SK-N-SH treated with all-trans-retinoic acid at 6 μM for 48 hours (cell line): ENCODE results near the gene ANGPTL1.

ENCODE experiments used
- ATAC-seq: fragments of 200-7000 bp; cut with Tn5 transposase; 3 replicates; pipeline ENCODE4 v1.9.1; 2020; ENCODE audit warnings: mild to moderate bottlenecking, moderate library complexity
- ARNTL ChIP-seq: fragments of 450-650 bp; formaldehyde crosslinking; IDR thresholded peaks from 2 replicates; pipeline ENCODE4 v1.5.0; 2020; ENCODE audit warnings: low read depth, mild to moderate bottlenecking, moderate library complexity, borderline replicate concordance
- BACH2 ChIP-seq: fragments of 250-450 bp; sonication (Bioruptor Pico); IDR thresholded peaks from 2 replicates; pipeline ENCODE4 v1.9.0; 2021; ENCODE audit warnings: mild to moderate bottlenecking, borderline replicate concordance
- CREB5 ChIP-seq: fragments of 250-450 bp; sonication (Bioruptor Pico); IDR thresholded peaks from 2 replicates; pipeline ENCODE4 v1.5.1; 2020; ENCODE audit warnings: low read depth, mild to moderate bottlenecking, moderate library complexity
- CSDC2 ChIP-seq: fragments of 250-450 bp; sonication (Bioruptor Pico); IDR thresholded peaks from 2 replicates; pipeline ENCODE4 v1.5.0; 2020; ENCODE audit warnings: mild to moderate bottlenecking, moderate library complexity
- CSRNP3 ChIP-seq: fragments of 250-450 bp; sonication (Bioruptor Pico); IDR thresholded peaks from 2 replicates; pipeline ENCODE4 v1.5.1; 2021; ENCODE audit warnings: mild to moderate bottlenecking, moderate library complexity
- ESRRG ChIP-seq: fragments of 250-450 bp; sonication (Bioruptor Pico); IDR thresholded peaks from 2 replicates; pipeline ENCODE4 v1.6.1; 2021; ENCODE audit warnings: mild to moderate bottlenecking
- GLIS3 ChIP-seq: fragments of 250-450 bp; sonication (Bioruptor Pico); IDR thresholded peaks from 2 replicates; pipeline ENCODE4 v1.5.0; 2020; ENCODE audit warnings: mild to moderate bottlenecking, moderate library complexity
- ISL1 ChIP-seq: fragments of 250-450 bp; sonication (Bioruptor Pico); IDR thresholded peaks from 2 replicates; pipeline ENCODE4 v2.1.2; 2022; ENCODE audit warnings: mild to moderate bottlenecking, moderate library complexity
- OSR1 ChIP-seq: fragments of 250-450 bp; sonication (Bioruptor Pico); IDR thresholded peaks from 2 replicates; pipeline ENCODE4 v1.8.0; 2022; ENCODE audit warnings: moderate library complexity, mild to moderate bottlenecking, inconsistent platforms
- PATZ1 ChIP-seq: fragments of 250-450 bp; sonication (Bioruptor Pico); IDR thresholded peaks from 2 replicates; pipeline ENCODE4 v1.8.0; 2020; ENCODE audit warnings: mild to moderate bottlenecking, moderate library complexity, borderline replicate concordance
- POU6F1 ChIP-seq: fragments of 250-450 bp; sonication (Bioruptor Pico); IDR thresholded peaks from 2 replicates; pipeline ENCODE4 v1.8.0; 2021; ENCODE audit warnings: low read depth, mild to moderate bottlenecking, moderate library complexity, borderline replicate concordance
- PPARA ChIP-seq: fragments of 250-450 bp; sonication (Bioruptor Pico); IDR thresholded peaks from 2 replicates; pipeline ENCODE4 v1.5.0; 2020; ENCODE audit warnings: mild to moderate bottlenecking, borderline replicate concordance
- RARB ChIP-seq: fragments of 250-450 bp; sonication (Bioruptor Pico); IDR thresholded peaks from 2 replicates; pipeline ENCODE4 v1.8.0; 2021; ENCODE audit warnings: mild to moderate bottlenecking, moderate library complexity
- SNAI2 ChIP-seq: fragments of 250-450 bp; sonication (Bioruptor Pico); IDR thresholded peaks from 2 replicates; pipeline ENCODE4 v1.5.0; 2020; ENCODE audit warnings: mild to moderate bottlenecking, moderate library complexity
- TCF4 ChIP-seq: fragments of 250-450 bp; sonication (Bioruptor Pico); IDR thresholded peaks from 2 replicates; pipeline ENCODE4 v1.8.0; 2021; ENCODE audit warnings: mild to moderate bottlenecking, moderate library complexity, borderline replicate concordance
- TOX ChIP-seq: fragments of 250-450 bp; sonication (Bioruptor Pico); IDR thresholded peaks from 2 replicates; pipeline ENCODE4 v1.8.0; 2021; ENCODE audit warnings: mild to moderate bottlenecking, moderate library complexity, borderline replicate concordance
- TSHZ2 ChIP-seq: fragments of 250-450 bp; sonication (Bioruptor Pico); IDR thresholded peaks from 2 replicates; pipeline ENCODE4 v1.5.0; 2020; ENCODE audit warnings: mild to moderate bottlenecking, moderate library complexity
- ZC3H10 ChIP-seq: fragments of 250-450 bp; sonication (Bioruptor Pico); IDR thresholded peaks from 2 replicates; pipeline ENCODE4 v1.5.1; 2021; ENCODE audit warnings: mild to moderate bottlenecking, moderate library complexity
- ZFP3 ChIP-seq: fragments of 250-450 bp; sonication (Bioruptor Pico); IDR thresholded peaks from 2 replicates; pipeline ENCODE4 v1.5.0; 2020; ENCODE audit warnings: mild to moderate bottlenecking, moderate library complexity
- ZFP30 ChIP-seq: fragments of 450-650 bp; formaldehyde crosslinking; IDR thresholded peaks from 2 replicates; pipeline ENCODE4 v1.5.0; 2022; ENCODE audit warnings: mild to moderate bottlenecking, moderate library complexity
- ZNF565 ChIP-seq: fragments of 450-650 bp; formaldehyde crosslinking; conservative IDR thresholded peaks from 2 replicates; pipeline ENCODE4 v1.5.0; 2020; ENCODE audit warnings: low read depth, mild to moderate bottlenecking, moderate library complexity
- ZNF70 ChIP-seq: fragments of 450-650 bp; formaldehyde crosslinking; IDR thresholded peaks from 2 replicates; pipeline ENCODE4 v1.5.0; 2020; ENCODE audit warnings: mild to moderate bottlenecking, moderate library complexity
- ZNF8 ChIP-seq: fragments of 450-650 bp; formaldehyde crosslinking; IDR thresholded peaks from 2 replicates; pipeline ENCODE4 v1.5.0; 2020; ENCODE audit warnings: mild to moderate bottlenecking, moderate library complexity

The ANGPTL1 gene

GRCh38 chr1:178895928-178896327 is 25.1 kb upstream of the ANGPTL1 start:
- no peak for TF ChIP-seq ZFP3 (CRISPR knock-in tag)
- no peak for TF ChIP-seq GLIS3
- no peak for TF ChIP-seq ZC3H10 (CRISPR knock-in tag)
- no peak for TF ChIP-seq PATZ1
- no peak for TF ChIP-seq ZNF70 (CRISPR knock-in tag)
- TF ChIP-seq ZNF8 (CRISPR knock-in tag), result no peak
- no peak for TF ChIP-seq ZFP30 (CRISPR knock-in tag)
- no peak for TF ChIP-seq ZNF565 (CRISPR knock-in tag)
- TF ChIP-seq CREB5, result no peak
- no peak for TF ChIP-seq POU6F1 (CRISPR knock-in tag)
- no peak for TF ChIP-seq ARNTL (CRISPR knock-in tag)
- TF ChIP-seq RARB (CRISPR knock-in tag), result no peak
- no peak for TF ChIP-seq OSR1 (CRISPR knock-in tag)
- no peak for TF ChIP-seq TCF4 (CRISPR knock-in tag)
- TF ChIP-seq PPARA (CRISPR knock-in tag), result no peak
- TF ChIP-seq SNAI2 (CRISPR knock-in tag), result no peak
- TF ChIP-seq TSHZ2 (CRISPR knock-in tag), result no peak
- no peak for TF ChIP-seq CSDC2 (CRISPR knock-in tag)
- no peak for TF ChIP-seq ESRRG (CRISPR knock-in tag)
- ATAC-seq, result no peak

GRCh38 chr1:178886551-178886950 is 15.7 kb upstream of the ANGPTL1 start:
- ATAC-seq, result no peak
- TF ChIP-seq RARB (CRISPR knock-in tag), result no peak

GRCh38 chr1:178885869-178886268 is 15.0 kb upstream of the ANGPTL1 start:
- TF ChIP-seq ESRRG (CRISPR knock-in tag) (no peak), ZC3H10 (CRISPR knock-in tag) (no peak)
- ATAC-seq, result no peak

GRCh38 chr1:178881950-178882349 is 11.1 kb upstream of the ANGPTL1 start:
- TF ChIP-seq ESRRG (CRISPR knock-in tag) (no peak), BACH2 (CRISPR knock-in tag) (no peak), SNAI2 (CRISPR knock-in tag) (no peak), ZNF8 (CRISPR knock-in tag) (no peak)
- ATAC-seq, result no peak

- ATAC-seq, result no peak
- TF ChIP-seq RARB (CRISPR knock-in tag) (no peak), CSDC2 (CRISPR knock-in tag) (no peak), ARNTL (CRISPR knock-in tag) (no peak), TSHZ2 (CRISPR knock-in tag) (no peak), PPARA (CRISPR knock-in tag) (no peak), CSRNP3 (CRISPR knock-in tag) (no peak), ISL1 (CRISPR knock-in tag) (no peak), SNAI2 (CRISPR knock-in tag) (no peak), TOX (CRISPR knock-in tag) (no peak), ZNF70 (CRISPR knock-in tag) (no peak), OSR1 (CRISPR knock-in tag) (no peak)
Measured at GRCh38 chr1:178877896-178878295, 7.0 kb upstream of the ANGPTL1 start.
